MCF 10A (cell line): Measurements from ENCODE around the gene SDCCAG8. TPM values are rescaled to one million over a fixed set of nuclear protein-coding genes. Genes with fewer than 3 reads are reported as not detected.
A peak's percentile ranks its signal among the peaks of the same experiment; 100 is the strongest.

Experiments used
- BruUV-seq: library from RNA; stranded (reverse); fragments of 400-500 nt; replicated peaks from 2 replicates; lab custom pipeline; 2021; lab: Mats Ljungman, UMichigan
- CTCF ChIA-PET: fragments of 300-600 bp; sonication (Branson Sonifier 250); formaldehyde crosslinking; extraction: SDS; loops from one replicate; lab custom pipeline; 2021; ENCODE audit warnings: antibody characterized with exemption, inconsistent platforms; lab: Yijun Ruan, JAX
- POLR2A ChIA-PET: fragments of 300-600, 350-650 bp; sonication (Branson Sonifier 250); formaldehyde crosslinking; extraction: SDS; loops from one replicate; lab custom pipeline; 2020; ENCODE audit warnings: antibody characterized with exemption, inconsistent platforms; lab: Yijun Ruan, JAX
- DNase-seq: peaks from one replicate; pipeline ENCODE4 v3.0.0-alpha.2; 2018; ENCODE audit not compliant: unreplicated experiment
- H3K27ac Mint-ChIP-seq: one replicate; pipeline ENCODE4 v1.8.0; 2022; ENCODE audit warnings: mild to moderate bottlenecking, low read depth, mixed read lengths; ENCODE audit not compliant: unreplicated experiment
- H3K27me3 Mint-ChIP-seq: one replicate; pipeline ENCODE4 v1.8.0; 2022; ENCODE audit warnings: mixed read lengths; ENCODE audit not compliant: insufficient read depth, unreplicated experiment
- H3K36me3 Mint-ChIP-seq: one replicate; pipeline ENCODE4 v1.8.0; 2022; ENCODE audit warnings: mild to moderate bottlenecking, moderate library complexity, mixed read lengths; ENCODE audit not compliant: insufficient read depth, unreplicated experiment
- H3K4me1 Mint-ChIP-seq: one replicate; pipeline ENCODE4 v1.8.0; 2022; ENCODE audit warnings: mixed read lengths; ENCODE audit not compliant: insufficient read depth, unreplicated experiment
- H3K4me3 Mint-ChIP-seq: one replicate; pipeline ENCODE4 v1.8.0; 2022; ENCODE audit warnings: mild to moderate bottlenecking, moderate library complexity, mixed read lengths; ENCODE audit not compliant: unreplicated experiment
- H3K9me3 Mint-ChIP-seq: one replicate; pipeline ENCODE4 v1.8.0; 2022; ENCODE audit warnings: mixed read lengths; ENCODE audit not compliant: unreplicated experiment
- CTCF ChIP-seq: fragments of 200-600 bp; IDR thresholded peaks from one replicate; pipeline ENCODE4 v1.8.0; 2022; ENCODE audit warnings: antibody characterized with exemption, mild to moderate bottlenecking; ENCODE audit not compliant: unreplicated experiment
- intact Hi-C: fragments of 100-400 bp; cut with micrococcal nuclease; formaldehyde crosslinking; loops from 2 replicates; pipeline ENCODE4 v1.14.1; 2022
- microRNA-seq: library from miRNA; unstranded; fragments of <30 nt; microRNA quantifications from one replicate; pipeline ENCODE4 v1.2.0, GENCODE V29; 2022
- total RNA-seq: library from RNA; stranded (reverse); gene quantifications from 2 replicates; pipeline ENCODE4 v1.2.3, GENCODE V29; 2022

SDCCAG8 gene
- total RNA-seq, 1 experiment from 2014 or later, result 128 TPM

DNA sequence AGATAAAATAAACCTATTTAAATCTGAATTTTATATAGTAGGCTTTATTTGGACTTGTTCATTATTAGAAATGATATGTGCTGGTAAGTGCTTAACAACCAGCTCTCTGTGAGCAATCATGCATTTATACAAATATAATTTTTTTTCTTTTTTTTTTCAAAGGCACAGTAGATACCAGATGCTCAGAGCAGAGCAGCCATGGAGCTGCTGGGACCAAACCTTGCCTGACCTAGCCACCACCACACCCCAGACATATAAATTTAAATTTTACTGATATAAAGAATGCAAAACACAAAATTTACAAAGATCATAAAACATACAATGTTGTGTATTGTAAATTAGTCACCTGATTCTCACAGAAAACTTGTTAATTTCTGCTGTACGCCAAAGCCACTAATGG is 290.6 kb downstream of the SDCCAG8 start:
- no peak overlapping the region for H3K4me3 Mint-ChIP-seq
- no peaks in the 10 kb centered on the region for H3K27me3 Mint-ChIP-seq
- no peak for TF ChIP-seq CTCF
- no peaks in the 10 kb centered on the region for H3K36me3 Mint-ChIP-seq
- BruUV-seq, result no TSS peak
- CTCF ChIA-PET, result interaction anchor here (0.5 to 1.8 kb wide), 3 partner anchors 19 to 727 kb away, joined by 3 to 5 read pairs (median 3); no protein-coding TSS in a partner anchor
- POLR2A ChIA-PET, result interaction anchor here (0.6 kb wide), 1 partner anchor 811 kb away, joined by 4 read pairs; no protein-coding TSS in a partner anchor
- DNase-seq, result no peak
- peaks cover 14% of the 10 kb centered on the region for H3K4me1 Mint-ChIP-seq
- H3K27ac Mint-ChIP-seq, result no peak overlapping the region
- intact Hi-C loops, result no loop called here
- no peaks in the 10 kb centered on the region for H3K9me3 Mint-ChIP-seq

DNA sequence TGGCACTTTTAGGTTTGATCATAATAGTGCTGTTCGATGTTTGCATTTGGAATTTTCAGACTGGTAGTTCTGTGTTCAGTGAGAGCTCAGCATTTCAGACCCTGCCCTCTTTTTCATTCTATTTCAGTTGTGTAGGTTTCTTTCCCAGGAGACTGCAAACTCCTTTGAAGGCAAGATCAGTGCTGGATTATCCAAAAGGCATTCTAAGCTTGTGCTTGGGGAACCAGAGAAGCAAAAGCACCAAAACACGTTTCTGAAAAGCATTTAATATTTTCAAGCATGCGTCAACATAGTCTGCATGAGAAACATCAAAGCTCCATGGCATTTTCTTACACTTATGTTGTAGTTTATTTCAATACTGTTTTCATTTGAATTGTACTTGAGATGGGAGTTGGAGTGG is 292.1 kb downstream of the SDCCAG8 start:
- ChIA-PET CTCF (interaction anchor here (0.6 to 1.8 kb wide), 5 partner anchors 11 to 903 kb away, joined by 3 to 5 read pairs (median 3); no protein-coding TSS in a partner anchor), POLR2A (interaction anchor here (0.7 kb wide), 1 partner anchor 21 kb away, joined by 3 read pairs; no protein-coding TSS in a partner anchor)
- H3K4me3 Mint-ChIP-seq, result no peak overlapping the region
- no peak overlapping the region for H3K27ac Mint-ChIP-seq
- TF ChIP-seq CTCF, result no peak
- peaks cover 14% of the 10 kb centered on the region for H3K4me1 Mint-ChIP-seq
- BruUV-seq, result no TSS peak
- no peaks in the 10 kb centered on the region for H3K9me3 Mint-ChIP-seq
- no peaks in the 10 kb centered on the region for H3K27me3 Mint-ChIP-seq
- DNase-seq, result no peak
- intact Hi-C loops, result no loop called here
- H3K36me3 Mint-ChIP-seq, result no peaks in the 10 kb centered on the region

DNA sequence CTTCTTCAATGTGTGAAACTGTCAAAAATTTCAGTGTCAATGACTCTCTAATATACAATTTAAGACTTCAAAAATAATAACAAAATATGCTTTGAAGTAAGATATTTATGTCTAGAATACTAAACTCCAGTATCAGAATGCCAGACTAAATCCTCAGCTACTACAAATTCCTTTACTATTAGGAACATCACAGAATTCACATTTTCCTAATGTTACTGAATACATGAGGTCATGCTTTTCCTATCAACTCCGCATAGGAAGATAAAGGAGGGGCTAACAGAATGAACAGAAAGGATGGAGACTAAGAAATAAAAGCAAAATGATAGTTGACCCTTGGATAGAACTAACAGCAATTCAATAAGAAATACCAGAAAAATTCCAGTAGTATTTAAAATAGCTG is 292.7 kb downstream of the SDCCAG8 start:
- Mint-ChIP-seq H3K27me3 (no peaks in the 10 kb centered on the region), H3K4me1 (peaks cover 14% of the 10 kb centered on the region), H3K36me3 (no peaks in the 10 kb centered on the region), H3K27ac (no peak overlapping the region), H3K9me3 (no peaks in the 10 kb centered on the region), H3K4me3 (no peak overlapping the region)
- ChIA-PET POLR2A (interaction anchor here (0.5 to 0.7 kb wide), 2 partner anchors 20 to 782 kb away, joined by 3 read pairs; no protein-coding TSS in a partner anchor), CTCF (interaction anchor here (0.6 to 0.8 kb wide), 3 partner anchors 21 to 903 kb away, joined by 3 read pairs; no protein-coding TSS in a partner anchor)
- TF ChIP-seq CTCF, result no peak
- no peak for DNase-seq
- intact Hi-C loops, result no loop called here
- BruUV-seq, result no TSS peak

DNA sequence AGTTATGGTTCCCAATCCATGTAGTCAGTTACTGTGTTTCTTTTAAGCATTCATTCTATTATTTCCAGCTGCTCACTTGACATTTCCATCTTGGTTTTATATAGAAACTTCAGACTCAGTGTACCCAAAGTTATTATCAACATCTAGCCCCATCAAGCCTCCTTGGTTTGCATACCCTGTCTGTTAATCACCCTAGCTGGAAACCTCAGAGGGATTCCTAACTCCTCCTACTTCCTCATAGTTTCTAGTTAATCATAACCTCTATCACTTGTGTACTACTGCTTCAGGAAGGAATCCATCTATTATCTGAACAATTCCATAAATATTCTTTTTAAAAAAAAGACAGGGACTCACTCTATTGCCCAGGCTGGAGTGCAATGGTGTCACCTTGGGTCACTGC is 293.3 kb downstream of the SDCCAG8 start:
- ChIA-PET CTCF (interaction anchor here (0.5 to 1.0 kb wide), 4 partner anchors 8 to 532 kb away, joined by 3 read pairs; no protein-coding TSS in a partner anchor), POLR2A (interaction anchor here (0.5 kb wide), 1 partner anchor 781 kb away, joined by 3 read pairs; no protein-coding TSS in a partner anchor)
- H3K9me3 Mint-ChIP-seq, result no peaks in the 10 kb centered on the region
- H3K4me1 Mint-ChIP-seq, result peaks cover 14% of the 10 kb centered on the region
- DNase-seq, result peak; percentile 19
- no peaks in the 10 kb centered on the region for H3K27me3 Mint-ChIP-seq
- no peak overlapping the region for H3K4me3 Mint-ChIP-seq
- BruUV-seq, result no TSS peak
- H3K27ac Mint-ChIP-seq, result no peak overlapping the region
- H3K36me3 Mint-ChIP-seq, result no peaks in the 10 kb centered on the region
- intact Hi-C loops, result no loop called here
- no peak for TF ChIP-seq CTCF

Small RNA genes lying within 50 kb of the gene (microRNA-seq; reads per million reads assigned to microRNA genes)
- gene MIR4677, result 10.6 reads per million, percentile 51 among the genes with 10 or more reads in this experiment

Other genes starting within 250 kb of the SDCCAG8 start
- gene CEP170, start 760 bp upstream of the SDCCAG8 start, total RNA-seq, result 148 and 182 TPM in 2 replicates